ENCODE data around the gene STH. TPM values are rescaled to one million over a fixed set of nuclear protein-coding genes. Genes with fewer than 3 reads are reported as not detected.

Gene STH
- total and polyA plus RNA-seq, 10 of the 15 experiments (the other 5 are each of a cell fraction or from before 2014, with no cell fraction given) = not detected

- DNase-seq (ENCODE audit: low read depth, low spot score) (no peak), ATAC-seq (no peak), FAIRE-seq (no peak)
- H3K79me2 ChIP-seq (ENCODE audit: control insufficient read depth, insufficient read depth, low read length) = no peaks in the 10 kb centered on the region
- no peaks in the 10 kb centered on the region for H3K36me3 ChIP-seq (ENCODE audit: control insufficient read depth in 2 of 2, insufficient read depth in 2 of 2, low read length in 1 of 2)
- no peak overlapping the region for H3K27ac ChIP-seq (ENCODE audit: control insufficient read depth, insufficient read depth)
- no peaks in the 10 kb centered on the region for H3K4me1 ChIP-seq (ENCODE audit: control insufficient read depth, insufficient read depth, low read length)
- H3K9me3 ChIP-seq (replicated peaks; ENCODE audit: control insufficient read depth, insufficient read depth, low read length) = no peaks in the 10 kb centered on the region
- TF ChIP-seq BRCA1 (IDR thresholded peaks at IDR 0.05; ENCODE audit: low read depth, low read length) = no peak
- no peak for TF ChIP-seq NBN (IDR thresholded peaks at IDR 0.05)
- TF ChIP-seq RCOR1 (conservative IDR thresholded peaks at IDR 0.05; ENCODE audit: low read depth, low read length) = no peak
- TF ChIP-seq FOS (IDR thresholded peaks at IDR 0.05; ENCODE audit: borderline replicate concordance, extremely low read depth, insufficient read length) = no peak
- TF ChIP-seq IRF4 (IDR thresholded peaks at IDR 0.05; ENCODE audit: low read depth, low read length) = no peak
- TF ChIP-seq E4F1 (IDR thresholded peaks at IDR 0.05; ENCODE audit: borderline replicate concordance, partially characterized antibody) = no peak
- TF ChIP-seq SUPT20H (IDR thresholded peaks at IDR 0.05; ENCODE audit: borderline replicate concordance, control insufficient read depth, low read depth, low read length) = no peak
- TF ChIP-seq BCLAF1 (IDR thresholded peaks at IDR 0.05) = no peak
- TF ChIP-seq KDM1A (IDR thresholded peaks at IDR 0.05; ENCODE audit: borderline replicate concordance) = no peak
- no peak for TF ChIP-seq TARDBP (IDR thresholded peaks at IDR 0.05; ENCODE audit: borderline replicate concordance)
- TF ChIP-seq HSF1 (IDR thresholded peaks at IDR 0.05; ENCODE audit: low read depth, low read length) = no peak
- TF ChIP-seq PKNOX1 (IDR thresholded peaks at IDR 0.05) = no peak
- no peak for TF ChIP-seq NFXL1 (IDR thresholded peaks at IDR 0.05; ENCODE audit: borderline replicate concordance)
- no peak for TF ChIP-seq CEBPB (IDR thresholded peaks at IDR 0.05; ENCODE audit: borderline replicate concordance in 1 of 2, low read depth in 2 of 2, low read length in 2 of 2)
- no peak for TF ChIP-seq NR2C1 (IDR thresholded peaks at IDR 0.05)
- no peak for TF ChIP-seq IKZF1 (conservative IDR thresholded peaks at IDR 0.05)
- no peak for TF ChIP-seq MXI1 (IDR thresholded peaks at IDR 0.05; ENCODE audit: low read depth, low read length)
- TF ChIP-seq NR2F1 (conservative IDR thresholded peaks at IDR 0.05) = no peak
- RAD21 ChIA-PET (ENCODE audit: unreplicated experiment) = no interaction called here
- SMC1A ChIA-PET (ENCODE audit: uncharacterized antibody, unreplicated experiment) = no interaction called here
- H4K20me1 ChIP-seq (ENCODE audit: control insufficient read depth, insufficient read depth) = no peaks in the 10 kb centered on the region
- POLR2A ChIA-PET = no interaction called here
- no peak overlapping the region for H3K9ac ChIP-seq (ENCODE audit: control insufficient read depth, insufficient read depth, low read length)
- in situ Hi-C loops (cut with MboI) (no loop called here), intact Hi-C loops (cut with micrococcal nuclease; ENCODE audit: unreplicated experiment) (no loop called here)
- no TSS peak for BruUV-seq (replicated peaks)
- 43% methylated on average over 13 of the region's 13 CpGs for WGBS (ENCODE audit: insufficient coverage, insufficient replicate concordance, low lambda C conversion rate, missing lambda C conversion rate)
- no peaks in the 10 kb centered on the region for H3K27me3 ChIP-seq (replicated peaks in 1 of 2; ENCODE audit: control insufficient read depth in 2 of 2, insufficient read depth in 2 of 2, low read length in 1 of 2)
- H3K4me2 ChIP-seq (ENCODE audit: control insufficient read depth, insufficient read depth) = no peak overlapping the region
- no peak overlapping the region for H2AFZ ChIP-seq (ENCODE audit: control insufficient read depth, low read depth, low read length)
- no peak overlapping the region for H3K4me3 ChIP-seq
- CTCF ChIA-PET = no interaction called here
Observed at GRCh38 chr17:45997166-45997565, 1.9 kb upstream of the STH start.

Data from GM12878 (cell line).